IPS-15b (cell line): ENCODE data around the gene CATSPER4.

Experiments used
- H3K27me3 ChIP-seq: one replicate; pipeline ENCODE4 v1.6.1; 2013; ENCODE audit warnings: low read length; ENCODE audit not compliant: control insufficient read depth, insufficient read depth
- H3K36me3 ChIP-seq: one replicate; pipeline ENCODE4 v1.6.1; 2013; ENCODE audit warnings: low read length; ENCODE audit not compliant: control insufficient read depth, insufficient read depth
- H3K4me1 ChIP-seq: one replicate; pipeline ENCODE4 v1.6.1; 2013; ENCODE audit warnings: mild to moderate bottlenecking, low read length; ENCODE audit not compliant: control insufficient read depth, insufficient read depth
- H3K4me3 ChIP-seq: one replicate; pipeline ENCODE4 v1.5.1; 2013; ENCODE audit warnings: low read depth, low read length
- H3K9ac ChIP-seq: one replicate; pipeline ENCODE4 v1.6.1; 2013; ENCODE audit warnings: low read depth, mild to moderate bottlenecking, low read length
- H3K9me3 ChIP-seq: one replicate; pipeline ENCODE4 v1.6.1; 2013; ENCODE audit warnings: mild to moderate bottlenecking, low read length; ENCODE audit not compliant: control insufficient read depth, insufficient read depth

CATSPER4 gene

GRCh38 chr1:26168410-26169197, 21.8 kb upstream of the CATSPER4 start, which contains the start of gene C1orf232:
Gene C1orf232 (minus strand): TSS chr1:26168963. CDS start chr1:26168499, 464 bp downstream.
- H3K4me3 ChIP-seq: peak within 1 kb of the TSS; percentile 75
- no peaks in the 10 kb centered on the region for H3K9me3 ChIP-seq
- H3K4me1 ChIP-seq: peaks cover 18% of the 10 kb centered on the region
- peaks cover 32% of the 10 kb centered on the region for H3K27me3 ChIP-seq
- H3K36me3 ChIP-seq: no peaks in the 10 kb centered on the region
- peak within 1 kb of the TSS; percentile 79 for H3K9ac ChIP-seq

GRCh38 chr1:26169198-26169554, 21.2 kb upstream of the CATSPER4 start:
- Histone ChIP-seq H3K9ac (no peak overlapping the region), H3K4me3 (peak overlapping the region; percentile 75), H3K4me1 (peaks cover 18% of the 10 kb centered on the region), H3K36me3 (no peaks in the 10 kb centered on the region), H3K9me3 (no peaks in the 10 kb centered on the region), H3K27me3 (peaks cover 27% of the 10 kb centered on the region)

- Histone ChIP-seq H3K36me3 (no peaks in the 10 kb centered on the region), H3K4me1 (peaks cover 15% of the 10 kb centered on the region), H3K27me3 (peaks cover 27% of the 10 kb centered on the region), H3K9me3 (no peaks in the 10 kb centered on the region), H3K9ac (peak within 1 kb of the TSS; percentile 79), H3K4me3 (peak within 1 kb of the TSS; percentile 75)
These were observed 20.5 kb upstream of the CATSPER4 start, which contains the start of gene ZNF593 for GRCh38 chr1:26169669-26170471. Gene ZNF593 (plus strand): TSS chr1:26169908. CDS start chr1:26169984, 76 bp downstream.

GRCh38 chr1:26170472-26170821, 20.0 kb upstream of the CATSPER4 start:
- peak overlapping the region; percentile 75 for H3K4me3 ChIP-seq
- H3K9me3 ChIP-seq: no peaks in the 10 kb centered on the region
- H3K4me1 ChIP-seq: peaks cover 11% of the 10 kb centered on the region
- no peaks in the 10 kb centered on the region for H3K36me3 ChIP-seq
- H3K27me3 ChIP-seq: peaks cover 25% of the 10 kb centered on the region
- H3K9ac ChIP-seq: peak overlapping the region; percentile 79

- no peak within 1 kb of the TSS for H3K9ac ChIP-seq
- H3K4me1 ChIP-seq: peaks cover 8% of the 10 kb centered on the region
- peaks cover 21% of the 10 kb centered on the region for H3K27me3 ChIP-seq
- no peaks in the 10 kb centered on the region for H3K9me3 ChIP-seq
- H3K36me3 ChIP-seq: no peaks in the 10 kb centered on the region
- peak within 1 kb of the TSS; percentile 75 for H3K4me3 ChIP-seq
These were observed 19.0 kb upstream of the CATSPER4 start, which contains the start of gene ZNF593OS for GRCh38 chr1:26171084-26172072. Gene ZNF593OS (minus strand): TSS chr1:26171832. CDS start chr1:26171661, 171 bp downstream.

- Histone ChIP-seq H3K9me3 (no peaks in the 10 kb centered on the region), H3K9ac (no peak overlapping the region), H3K27me3 (no peaks in the 10 kb centered on the region)
These were observed 15.1 kb upstream of the CATSPER4 start for GRCh38 chr1:26175346-26175745.

GRCh38 chr1:26177182-26177684, 13.2 kb upstream of the CATSPER4 start, which contains the start of gene CNKSR1:
Gene CNKSR1 (plus strand): TSS chr1:26177491. CDS start chr1:26177548, 57 bp downstream.
- H3K4me1 ChIP-seq: peaks cover 2% of the 10 kb centered on the region
- H3K9me3 ChIP-seq: no peaks in the 10 kb centered on the region
- peaks cover 1% of the 10 kb centered on the region for H3K36me3 ChIP-seq
- peak within 1 kb of the TSS; percentile 55 for H3K4me3 ChIP-seq
- H3K9ac ChIP-seq: peak within 1 kb of the TSS; percentile 41
- no peaks in the 10 kb centered on the region for H3K27me3 ChIP-seq

More at GRCh38 chr1:26175346-26175745, 15.1 kb upstream of the CATSPER4 start:
- Histone ChIP-seq H3K4me3 (no peak overlapping the region), H3K4me1 (peaks cover 2% of the 10 kb centered on the region), H3K36me3 (no peaks in the 10 kb centered on the region)

- H3K9me3 ChIP-seq: no peaks in the 10 kb centered on the region
- no peak overlapping the region for H3K9ac ChIP-seq
- no peaks in the 10 kb centered on the region for H3K27me3 ChIP-seq
- H3K4me3 ChIP-seq: no peak overlapping the region
- H3K36me3 ChIP-seq: peaks cover 7% of the 10 kb centered on the region
- H3K4me1 ChIP-seq: peaks cover 2% of the 10 kb centered on the region
These were observed 10.3 kb upstream of the CATSPER4 start for GRCh38 chr1:26180010-26180506.

- no peak overlapping the region for H3K4me3 ChIP-seq
- peak overlapping the region; percentile 12 for H3K9ac ChIP-seq
- H3K27me3 ChIP-seq: no peaks in the 10 kb centered on the region
- H3K4me1 ChIP-seq: peaks cover 2% of the 10 kb centered on the region
- peaks cover 7% of the 10 kb centered on the region for H3K36me3 ChIP-seq
- H3K9me3 ChIP-seq: no peaks in the 10 kb centered on the region
These were observed 8.6 kb upstream of the CATSPER4 start for GRCh38 chr1:26181586-26182382.

- H3K4me1 ChIP-seq: no peaks in the 10 kb centered on the region
- no peak overlapping the region for H3K4me3 ChIP-seq
- peaks cover 7% of the 10 kb centered on the region for H3K36me3 ChIP-seq
- no peaks in the 10 kb centered on the region for H3K9me3 ChIP-seq
- H3K27me3 ChIP-seq: no peaks in the 10 kb centered on the region
- peak overlapping the region; percentile 12 for H3K9ac ChIP-seq
These were observed 8.1 kb upstream of the CATSPER4 start for GRCh38 chr1:26182383-26182696.
